Thoracic aorta (tissue), 2 donors: Measurements from ENCODE around the gene DPP6. TPM values are rescaled to one million over a fixed set of nuclear protein-coding genes. Genes with fewer than 3 reads are reported as not detected.

Experiments used
- ATAC-seq: fragments of 150-250 bp; one replicate; pipeline ENCODE4 v1.8.0; 2017; ENCODE audit warnings: low read depth; ENCODE audit not compliant: insufficient number of reproducible peaks, low FRiP score
- DNase-seq: peaks from one replicate; pipeline ENCODE4 v3.0.0-alpha.2; 2020; ENCODE audit warnings: low spot score
- H3K27ac ChIP-seq, 2 donors: fragments of 200-600 bp; sonication (generic); 1 replicate in 1 of 2; 2 replicates in 1 of 2; pipeline ENCODE4 v1.5.1; 2016; ENCODE audit warnings: mild to moderate bottlenecking in 2 of 2, moderate library complexity in 2 of 2
- H3K27me3 ChIP-seq: fragments of 200-600 bp; sonication (generic); replicated peaks from 2 replicates; pipeline ENCODE4 v1.6.0; 2016; ENCODE audit warnings: mild to moderate bottlenecking; ENCODE audit not compliant: insufficient read depth
- H3K36me3 ChIP-seq: fragments of 200-600 bp; sonication (generic); one replicate; pipeline ENCODE4 v1.5.1; 2016
- H3K4me1 ChIP-seq, 2 donors: fragments of 200-600 bp; sonication (generic); 1 replicate in 1 of 2; 2 replicates in 1 of 2; pipeline versions ENCODE4 v1.5.1 to v1.6.0; 2016; ENCODE audit warnings: low read depth in 2 of 2, mild to moderate bottlenecking in 1 of 2; ENCODE audit not compliant: control insufficient read depth in 1 of 2
- H3K4me3 ChIP-seq: fragments of 200-600 bp; sonication (generic); 2 replicates; pipeline ENCODE4 v1.5.1; 2016; ENCODE audit warnings: mild to moderate bottlenecking
- H3K9me3 ChIP-seq: fragments of 200-600 bp; sonication (generic); 2 replicates; pipeline ENCODE4 v1.5.1; 2016
- CTCF ChIP-seq: fragments of 200-600 bp; sonication (generic); IDR thresholded peaks from one replicate; pipeline ENCODE4 v1.5.1; 2019; ENCODE audit warnings: antibody characterized with exemption
- total RNA-seq, 2 donors: library from RNA; depleted of rRNA; stranded (reverse); fragments of >200 nt; gene quantifications; one replicate each; pipeline versions ENCODE4 v1.1.0 to v1.2.3, GENCODE V29; 2016

DPP6 gene
- total RNA-seq, 2 donors from 2014 or later, result not detected

GRCh38 chr7:154627646-154628290 is 575.6 kb downstream of the DPP6 start:
- no peak for DNase-seq
- H3K27ac ChIP-seq, result no peak overlapping the region
- H3K4me1 ChIP-seq, result no peaks in the 10 kb centered on the region
- TF ChIP-seq CTCF, result no peak
- no peaks in the 10 kb centered on the region for H3K27me3 ChIP-seq
- no peaks in the 10 kb centered on the region for H3K36me3 ChIP-seq
- H3K4me3 ChIP-seq, result no peak overlapping the region
- ATAC-seq, result no peak
- H3K9me3 ChIP-seq, result no peaks in the 10 kb centered on the region

- H3K27ac ChIP-seq, result no peak overlapping the region
- no peaks in the 10 kb centered on the region for H3K27me3 ChIP-seq
- no peak for ATAC-seq
- H3K36me3 ChIP-seq, result no peaks in the 10 kb centered on the region
- no peaks in the 10 kb centered on the region for H3K4me1 ChIP-seq
- H3K9me3 ChIP-seq, result no peaks in the 10 kb centered on the region
- DNase-seq, result no peak
- no peak overlapping the region for H3K4me3 ChIP-seq
- TF ChIP-seq CTCF, result no peak
Observed at GRCh38 chr7:154628556-154628955, 576.4 kb downstream of the DPP6 start.

- H3K27ac ChIP-seq, result no peak overlapping the region
- DNase-seq, result no peak
- no peak for TF ChIP-seq CTCF
- no peaks in the 10 kb centered on the region for H3K4me1 ChIP-seq
- no peaks in the 10 kb centered on the region for H3K9me3 ChIP-seq
- H3K4me3 ChIP-seq, result no peak overlapping the region
- no peak for ATAC-seq
- no peaks in the 10 kb centered on the region for H3K27me3 ChIP-seq
- no peaks in the 10 kb centered on the region for H3K36me3 ChIP-seq
Observed at GRCh38 chr7:154631162-154631561, 579.0 kb downstream of the DPP6 start.

DNA sequence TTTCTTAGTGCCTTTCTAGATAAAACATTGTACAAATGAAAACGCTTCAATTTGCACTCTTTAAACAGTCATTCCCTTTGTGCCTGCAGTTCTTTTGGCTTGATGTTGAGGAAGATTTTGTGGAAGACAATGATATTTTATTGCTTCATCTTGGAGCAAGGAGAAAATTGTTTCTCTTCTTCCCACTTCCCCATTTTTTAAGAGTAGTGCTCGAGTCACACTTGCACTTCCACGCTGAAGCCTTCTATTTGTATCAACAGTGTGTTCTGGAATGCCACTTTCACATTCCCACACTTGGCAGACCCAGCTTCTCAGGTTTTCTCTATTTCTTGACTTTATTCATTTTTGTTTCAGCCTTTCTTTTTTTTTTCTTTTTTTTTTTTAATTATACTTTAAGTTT is 581.4 kb downstream of the DPP6 start:
- Histone ChIP-seq H3K4me3 (no peak overlapping the region), H3K4me1 (no peaks in the 10 kb centered on the region), H3K36me3 (no peaks in the 10 kb centered on the region), H3K27me3 (no peaks in the 10 kb centered on the region), H3K27ac (no peak overlapping the region), H3K9me3 (no peaks in the 10 kb centered on the region)
- DNase-seq (no peak), ATAC-seq (no peak)
- TF ChIP-seq CTCF, result no peak

- no peaks in the 10 kb centered on the region for H3K27me3 ChIP-seq
- no peaks in the 10 kb centered on the region for H3K4me1 ChIP-seq
- no peak overlapping the region for H3K27ac ChIP-seq
- ATAC-seq, result no peak
- TF ChIP-seq CTCF, result no peak
- no peak overlapping the region for H3K4me3 ChIP-seq
- H3K36me3 ChIP-seq, result no peaks in the 10 kb centered on the region
- DNase-seq, result no peak
- no peaks in the 10 kb centered on the region for H3K9me3 ChIP-seq
Observed at GRCh38 chr7:154638286-154638685, 586.1 kb downstream of the DPP6 start.
